Sigmoid colon (tissue), 7 donors: ENCODE data around the gene GART. TPM values are rescaled to one million over a fixed set of nuclear protein-coding genes. Genes with fewer than 3 reads are reported as not detected.

ENCODE experiments used
- DNase-seq: peaks from one replicate; pipeline ENCODE4 v3.0.0-alpha.2; 2019
- H3K27ac ChIP-seq, 4 donors: fragments of 200-600 bp; sonication (generic); one replicate each; pipeline ENCODE4 v1.5.1; 2016 to 2019; ENCODE audit warnings: mild to moderate bottlenecking in 1 of 4
- H3K27me3 ChIP-seq, 3 donors: fragments of 200-600 bp; sonication (generic); one replicate each; pipeline ENCODE4 v1.5.1; 2019; ENCODE audit warnings: mild to moderate bottlenecking in 1 of 3
- H3K36me3 ChIP-seq, 4 donors: fragments of 200-600 bp; sonication (generic); one replicate each; pipeline ENCODE4 v1.5.1; 2016 to 2019
- H3K4me1 ChIP-seq, 4 donors: fragments of 200-600 bp; sonication (generic); one replicate each; pipeline ENCODE4 v1.5.1; 2017 to 2019
- H3K4me3 ChIP-seq, 4 donors: fragments of 200-600 bp; sonication (generic); one replicate each; pipeline ENCODE4 v1.5.1; 2017 to 2019; ENCODE audit warnings: mild to moderate bottlenecking in 2 of 4, moderate library complexity in 1 of 4
- H3K9me3 ChIP-seq, 4 donors: fragments of 200-600 bp in 3 of 4; sonication (generic) in 3 of 4; one replicate each; pipeline versions ENCODE4 v1.5.1 to v1.6.1; 2013 to 2019
- EP300 ChIP-seq, 4 donors: sonication (generic); formaldehyde crosslinking; IDR thresholded peaks; one replicate each; pipeline ENCODE4 v1.6.1; 2017; ENCODE audit warnings: antibody characterized with exemption in 4 of 4
- POLR2A ChIP-seq, 2 donors: fragments of 450-650 bp; IDR thresholded peaks; one replicate each; pipeline ENCODE4 v1.6.1; 2016; ENCODE audit warnings: antibody characterized with exemption in 2 of 2, mild to moderate bottlenecking in 2 of 2, moderate library complexity in 2 of 2
- POLR2AphosphoS5 ChIP-seq, 4 donors: sonication (generic); formaldehyde crosslinking; IDR thresholded peaks; one replicate each; pipeline ENCODE4 v1.6.1; 2017; ENCODE audit warnings: antibody characterized with exemption in 4 of 4
- WGBS, 2 donors: extraction: QIAGEN DNeasy Blood & Tissue Kit; methylation state at CpG; one replicate each; pipeline ENCODE4 v1.1.7; 2013; 5-methylcytosine and 5-hydroxymethylcytosine counted together
- intact Hi-C: fragments of 100-400 bp; cut with DNase I; formaldehyde crosslinking; loops from one replicate; pipeline ENCODE4 v1.15.1; 2023
- polyA plus RNA-seq, 3 donors: library from polyadenylated mRNA; stranded (reverse); fragments of 200-250 nt; gene quantifications; one replicate each; pipeline ENCODE4 v1.2.3, GENCODE V29; 2013
- total RNA-seq, 4 donors: library from RNA; depleted of rRNA; stranded (reverse); fragments of >200 nt; gene quantifications; one replicate each; pipeline ENCODE4 v1.1.0, GENCODE V29; 2016
- TF ChIP-seq, protein P1 (sequence below), 4 experiments: fragments of 450-650 bp in 3 of 4; fragments of 200-600 bp in 1 of 4; IDR thresholded peaks; one replicate each; pipeline ENCODE4 v1.5.1; 2016 to 2019; ENCODE audit warnings: antibody characterized with exemption in 4 of 4, mild to moderate bottlenecking in 3 of 4, moderate library complexity in 2 of 4
- donor health status: healthy with polysubstance abuse.
- donor health status: Bipolar disorder and iron deficiency.
- donor health status: healthy.

GART gene
- total and polyA plus RNA-seq, 7 donors = 10.8 to 78.5 (median 53.2) TPM

DNA sequence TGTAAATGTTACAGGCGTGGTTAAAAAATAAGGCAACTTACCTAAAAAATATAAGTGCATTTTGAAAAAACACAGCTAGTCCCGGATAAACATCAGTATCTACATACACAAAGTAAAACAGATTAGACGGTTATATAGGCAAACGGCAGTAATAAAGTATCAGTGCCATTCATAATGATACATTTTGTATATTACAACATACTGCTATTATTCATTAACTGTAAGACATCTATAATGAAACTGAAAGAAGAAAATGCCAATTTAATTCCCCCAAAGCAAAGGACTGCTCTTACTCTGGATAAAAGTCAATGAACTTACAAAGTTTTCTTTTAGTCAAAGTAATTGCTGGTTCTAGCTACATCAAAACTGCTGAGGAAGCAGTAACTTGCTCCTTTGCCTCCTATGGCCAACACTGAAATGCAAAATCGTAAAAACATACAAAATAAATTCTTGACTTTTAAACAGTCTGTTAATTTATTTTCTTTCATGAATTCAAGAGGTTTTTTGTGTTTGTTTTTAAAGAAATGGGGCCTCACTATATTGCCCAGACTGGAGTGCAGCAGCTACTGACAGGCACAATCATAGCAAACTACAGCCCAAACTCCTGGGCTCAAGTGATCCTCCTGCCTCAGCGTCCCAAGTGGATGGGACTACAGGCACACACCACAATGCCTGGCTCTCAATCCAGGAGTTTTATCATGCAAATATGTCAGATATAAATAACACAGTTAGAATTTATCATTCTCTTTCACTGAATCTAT lies 86.1 kb downstream of the GART start:
- intact Hi-C loops = no loop called here
- H3K27me3 ChIP-seq = no peaks in the 10 kb centered on the region
- no peaks in the 10 kb centered on the region for H3K4me1 ChIP-seq
- H3K36me3 ChIP-seq = peaks cover 0 to 85% (median 18%) of the 10 kb centered on the region in 4 donors
- DNase-seq = no peak
- H3K4me3 ChIP-seq = no peak overlapping the region
- WGBS, 2 donors = 71 to 82% methylated on average over 6 of the region's 6 CpGs
- no peaks in the 10 kb centered on the region for H3K9me3 ChIP-seq
- H3K27ac ChIP-seq = no peak overlapping the region
- TF ChIP-seq, protein P1, sequence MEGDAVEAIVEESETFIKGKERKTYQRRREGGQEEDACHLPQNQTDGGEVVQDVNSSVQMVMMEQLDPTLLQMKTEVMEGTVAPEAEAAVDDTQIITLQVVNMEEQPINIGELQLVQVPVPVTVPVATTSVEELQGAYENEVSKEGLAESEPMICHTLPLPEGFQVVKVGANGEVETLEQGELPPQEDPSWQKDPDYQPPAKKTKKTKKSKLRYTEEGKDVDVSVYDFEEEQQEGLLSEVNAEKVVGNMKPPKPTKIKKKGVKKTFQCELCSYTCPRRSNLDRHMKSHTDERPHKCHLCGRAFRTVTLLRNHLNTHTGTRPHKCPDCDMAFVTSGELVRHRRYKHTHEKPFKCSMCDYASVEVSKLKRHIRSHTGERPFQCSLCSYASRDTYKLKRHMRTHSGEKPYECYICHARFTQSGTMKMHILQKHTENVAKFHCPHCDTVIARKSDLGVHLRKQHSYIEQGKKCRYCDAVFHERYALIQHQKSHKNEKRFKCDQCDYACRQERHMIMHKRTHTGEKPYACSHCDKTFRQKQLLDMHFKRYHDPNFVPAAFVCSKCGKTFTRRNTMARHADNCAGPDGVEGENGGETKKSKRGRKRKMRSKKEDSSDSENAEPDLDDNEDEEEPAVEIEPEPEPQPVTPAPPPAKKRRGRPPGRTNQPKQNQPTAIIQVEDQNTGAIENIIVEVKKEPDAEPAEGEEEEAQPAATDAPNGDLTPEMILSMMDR (IDR thresholded peaks at IDR 0.05) = no peak
- TF ChIP-seq POLR2A (IDR thresholded peaks at IDR 0.05) (no peak), EP300 (IDR thresholded peaks at IDR 0.05) (no peak), POLR2AphosphoS5 (IDR thresholded peaks at IDR 0.05) (no peak)

Other genes starting within 250 kb of the GART start
- gene IFNAR1, start 217.1 kb downstream of the GART start, total RNA-seq = 10 to 100 TPM; 23.5 to 32.6 (median 25.5) TPM
- 10 to 100 TPM in 1 of 3 donors, 1 to 10 TPM in 2; 6.6 to 26.5 (median 7.9) TPM for gene IFNAR1, start 217.1 kb downstream of the GART start, polyA plus RNA-seq
- 10 to 100 TPM; 34.9 to 65.8 (median 38.5) TPM for gene IFNGR2, start 138.7 kb downstream of the GART start, total RNA-seq
- 100 to 1,000 TPM in 2 of 3 donors, 10 to 100 TPM in 1; 72.1 to 178 (median 135) TPM for gene IFNGR2, start 138.7 kb downstream of the GART start, polyA plus RNA-seq
- 100 to 1,000 TPM in 2 of 4 donors, 10 to 100 TPM in 2; 63.3 to 106 (median 85.1) TPM for gene TMEM50B, start 62.1 kb downstream of the GART start, total RNA-seq
- gene TMEM50B, start 62.1 kb downstream of the GART start, polyA plus RNA-seq = 10 to 100 TPM in 1 of 3 donors, 1 to 10 TPM in 2; 9.0 to 41.8 (median 9.6) TPM
- gene DNAJC28, start 50.4 kb downstream of the GART start, total RNA-seq = 1 to 10 TPM; 2.0 to 3.0 (median 2.6) TPM
- 1 to 10 TPM; 1.6 to 3.7 (median 2.4) TPM for gene DNAJC28, start 50.4 kb downstream of the GART start, polyA plus RNA-seq
- gene SON, start 921 bp upstream of the GART start, total RNA-seq = 100 to 1,000 TPM; 177 to 244 (median 190) TPM
- 10 to 100 TPM; 24.0 to 95.5 (median 33.0) TPM for gene SON, start 921 bp upstream of the GART start, polyA plus RNA-seq
- 1 to 10 TPM; 4.6 to 7.2 (median 5.9) TPM for gene DONSON, start 46.6 kb upstream of the GART start, total RNA-seq
- gene DONSON, start 46.6 kb upstream of the GART start, polyA plus RNA-seq = 10 to 100 TPM in 2 of 3 donors, 1 to 10 TPM in 1; 6.0 to 13.4 (median 12.1) TPM
- gene CRYZL1, start 99.6 kb upstream of the GART start, total RNA-seq = 10 to 100 TPM; 46.6 to 90.8 (median 62.7) TPM
- gene CRYZL1, start 99.6 kb upstream of the GART start, polyA plus RNA-seq = 10 to 100 TPM; 17.3 to 41.4 (median 20.5) TPM
- 10 to 100 TPM; 35.7 to 45.4 (median 42.6) TPM for gene ITSN1, start 100.4 kb upstream of the GART start, total RNA-seq
- gene ITSN1, start 100.4 kb upstream of the GART start, polyA plus RNA-seq = 10 to 100 TPM; 10.8 to 15.8 (median 12.9) TPM